Effector memory CD4-positive, alpha-beta T cell (primary cell): ENCODE data around the gene CEPT1.
"Not testable (repeated sequence)": the region's sequence is repeated elsewhere in the genome, so short reads cannot be mapped to it uniquely, and the experiment has no call there.

Experiments
- DNase-seq, 3 donors: peaks; one replicate each; pipeline ENCODE4 v3.0.0-alpha.2; 2020
- H3K27ac ChIP-seq: 2 replicates; pipeline ENCODE4 v1.7.0; 2013; ENCODE audit warnings: mild to moderate bottlenecking, low read length, moderate library complexity; ENCODE audit not compliant: insufficient read depth, poor library complexity, severe bottlenecking
- H3K27me3 ChIP-seq: replicated peaks from 2 replicates; pipeline ENCODE4 v1.7.0; 2013; ENCODE audit warnings: mild to moderate bottlenecking, low read length; ENCODE audit not compliant: insufficient read depth, control insufficient read depth, poor library complexity, severe bottlenecking
- H3K36me3 ChIP-seq: 2 replicates; pipeline ENCODE4 v1.7.0; 2013; ENCODE audit warnings: mild to moderate bottlenecking, low read length, moderate library complexity; ENCODE audit not compliant: control insufficient read depth, insufficient read depth
- H3K4me1 ChIP-seq: 2 replicates; pipeline ENCODE4 v1.7.0; 2013; ENCODE audit warnings: low read length, mild to moderate bottlenecking; ENCODE audit not compliant: control insufficient read depth, insufficient read depth, poor library complexity, severe bottlenecking
- H3K4me3 ChIP-seq: 2 replicates; pipeline ENCODE4 v1.7.0; 2013; ENCODE audit warnings: low read length, low read depth, mild to moderate bottlenecking; ENCODE audit not compliant: insufficient read depth, poor library complexity, severe bottlenecking
- H3K9me3 ChIP-seq: 2 replicates; pipeline ENCODE4 v1.7.0; 2013; ENCODE audit warnings: mild to moderate bottlenecking, low read length, moderate library complexity; ENCODE audit not compliant: control insufficient read depth

Gene CEPT1

GRCh38 chr1:111205714-111206050 lies 65.7 kb downstream of the CEPT1 start:
- H3K36me3 ChIP-seq: no peaks in the 10 kb centered on the region
- DNase-seq: no peak
- no peak overlapping the region for H3K27ac ChIP-seq
- no peaks in the 10 kb centered on the region for H3K9me3 ChIP-seq
- no peak overlapping the region for H3K4me3 ChIP-seq
- no peaks in the 10 kb centered on the region for H3K27me3 ChIP-seq
- H3K4me1 ChIP-seq: peaks cover 39% of the 10 kb centered on the region

DNA sequence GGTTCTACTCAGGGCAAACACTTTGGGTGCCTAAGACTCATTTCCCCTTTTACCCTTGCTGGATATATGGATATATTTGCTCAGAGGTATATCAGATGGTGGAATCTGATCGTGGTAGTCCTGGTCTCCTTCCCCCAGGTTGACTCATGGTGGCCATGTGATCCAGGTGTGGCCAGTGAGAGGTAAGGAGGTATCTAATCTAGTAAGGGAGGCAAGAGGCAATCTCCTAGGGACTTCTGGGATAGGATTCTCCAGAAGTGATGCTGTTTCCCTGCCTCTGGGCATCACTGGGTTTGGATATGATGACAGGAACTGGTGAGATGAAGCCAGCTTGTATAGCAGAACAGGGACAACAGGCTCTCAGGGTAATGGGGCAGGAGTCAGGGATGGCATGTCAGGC lies 68.9 kb downstream of the CEPT1 start:
- H3K27me3 ChIP-seq: no peaks in the 10 kb centered on the region
- H3K4me1 ChIP-seq: peaks cover 14% of the 10 kb centered on the region
- no peaks in the 10 kb centered on the region for H3K9me3 ChIP-seq
- H3K27ac ChIP-seq: no peak overlapping the region
- no peak overlapping the region for H3K4me3 ChIP-seq
- DNase-seq: no peak
- no peaks in the 10 kb centered on the region for H3K36me3 ChIP-seq

DNA sequence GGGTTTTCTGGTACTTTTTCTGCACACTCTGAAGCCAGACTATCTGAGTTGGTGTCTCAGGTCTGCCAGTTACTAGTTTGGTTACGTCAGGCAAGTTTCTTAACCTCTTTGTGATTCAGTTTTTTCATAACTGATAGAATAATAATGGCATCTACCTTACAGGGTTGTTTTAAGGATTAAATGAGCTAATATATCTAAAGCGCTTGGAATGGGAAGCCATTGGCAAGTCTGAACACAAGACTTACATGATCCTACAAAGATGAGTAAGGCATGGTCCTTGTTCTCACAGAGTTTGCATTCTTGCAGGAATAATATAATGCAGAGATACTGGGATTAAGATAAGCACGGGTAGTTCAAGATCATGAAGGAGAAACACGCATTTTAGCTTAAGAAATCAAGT lies 69.6 kb downstream of the CEPT1 start:
- H3K36me3 ChIP-seq: no peaks in the 10 kb centered on the region
- H3K9me3 ChIP-seq: no peaks in the 10 kb centered on the region
- no peaks in the 10 kb centered on the region for H3K27me3 ChIP-seq
- H3K4me1 ChIP-seq: peaks cover 14% of the 10 kb centered on the region
- no peak overlapping the region for H3K4me3 ChIP-seq
- no peak for DNase-seq
- H3K27ac ChIP-seq: no peak overlapping the region

- no peak overlapping the region for H3K4me3 ChIP-seq
- H3K27me3 ChIP-seq: no peaks in the 10 kb centered on the region
- no peak overlapping the region for H3K27ac ChIP-seq
- no peaks in the 10 kb centered on the region for H3K36me3 ChIP-seq
- DNase-seq: no peak
- H3K4me1 ChIP-seq: peaks cover 29% of the 10 kb centered on the region
- H3K9me3 ChIP-seq: no peaks in the 10 kb centered on the region
Measured at GRCh38 chr1:111211921-111212320, 71.9 kb downstream of the CEPT1 start.

DNA sequence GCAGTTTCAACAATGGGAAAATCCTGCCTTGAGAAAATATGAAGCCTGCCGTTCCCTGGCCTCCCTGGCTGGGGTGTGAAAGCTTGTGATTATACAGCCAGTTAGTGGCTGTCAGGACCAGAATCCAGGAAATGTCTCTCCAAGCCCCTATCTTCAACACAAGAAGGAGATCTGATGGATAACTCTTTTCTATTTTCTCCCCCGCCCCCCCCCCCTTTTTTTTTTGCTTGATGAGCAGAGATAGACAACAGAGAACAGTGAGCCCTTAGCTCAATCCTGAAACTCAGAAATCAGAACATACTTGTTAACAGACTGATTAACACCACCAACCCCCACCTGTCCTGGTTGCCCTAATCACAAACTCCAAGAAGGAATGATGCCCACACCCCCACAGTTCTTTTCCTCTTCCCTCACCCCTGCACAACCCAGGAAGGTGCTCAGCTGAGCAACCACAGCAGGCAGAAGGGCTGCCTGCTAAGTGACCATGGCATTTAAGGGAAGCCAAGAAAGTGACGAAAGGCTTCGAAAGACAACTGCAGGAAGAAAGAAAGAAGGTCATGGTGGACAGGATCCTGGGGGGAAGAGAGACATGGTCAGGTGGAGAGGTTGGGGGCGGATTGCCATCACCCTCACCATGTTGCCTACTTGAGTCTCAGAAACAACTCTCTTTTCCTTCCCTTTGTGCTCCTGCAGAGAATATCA lies 72.8 kb downstream of the CEPT1 start:
- Histone ChIP-seq H3K4me3 (no peak overlapping the region), H3K9me3 (no peaks in the 10 kb centered on the region), H3K27me3 (no peaks in the 10 kb centered on the region), H3K4me1 (peaks cover 36% of the 10 kb centered on the region), H3K27ac (no peak overlapping the region), H3K36me3 (no peaks in the 10 kb centered on the region)
- DNase-seq: no peak

GRCh38 chr1:111213412-111213811 lies 73.4 kb downstream of the CEPT1 start:
- H3K4me1 ChIP-seq: peaks cover 39% of the 10 kb centered on the region

GRCh38 chr1:111214074-111214801 lies 74.2 kb downstream of the CEPT1 start:
- Histone ChIP-seq H3K9me3 (no peaks in the 10 kb centered on the region), H3K4me3 (peak overlapping the region; percentile 22), H3K27me3 (no peaks in the 10 kb centered on the region), H3K27ac (peak overlapping the region; percentile 72), H3K4me1 (peaks cover 47% of the 10 kb centered on the region), H3K36me3 (no peaks in the 10 kb centered on the region)
- no peak for DNase-seq

More at GRCh38 chr1:111213412-111213811, 73.4 kb downstream of the CEPT1 start:
- Histone ChIP-seq H3K27me3 (no peaks in the 10 kb centered on the region), H3K4me3 (no peak overlapping the region), H3K36me3 (no peaks in the 10 kb centered on the region), H3K9me3 (no peaks in the 10 kb centered on the region), H3K27ac (peak overlapping the region; percentile 72)
- no peak for DNase-seq

DNA sequence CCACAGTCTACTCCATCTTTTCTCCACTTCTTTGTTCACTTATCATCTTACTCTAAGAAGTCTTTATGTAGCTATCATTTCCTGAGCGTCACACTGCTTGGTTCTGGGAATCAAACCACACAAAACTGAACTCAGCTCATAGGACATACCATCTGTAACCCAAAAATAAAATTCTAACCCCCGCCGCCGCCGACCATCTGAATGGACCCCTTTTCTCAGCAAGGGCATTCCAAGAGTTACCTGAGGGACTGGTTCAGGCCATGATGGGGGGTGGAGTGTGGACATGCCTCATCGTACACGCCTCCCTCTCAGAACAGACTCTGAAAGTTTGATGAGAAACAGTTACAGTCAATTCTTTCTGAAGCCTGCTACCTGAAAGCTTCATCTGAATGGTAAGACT lies 74.9 kb downstream of the CEPT1 start:
- Histone ChIP-seq H3K27me3 (no peaks in the 10 kb centered on the region), H3K36me3 (no peaks in the 10 kb centered on the region), H3K9me3 (no peaks in the 10 kb centered on the region), H3K4me3 (no peak overlapping the region), H3K4me1 (peaks cover 53% of the 10 kb centered on the region), H3K27ac (peak overlapping the region; percentile 72)
- DNase-seq: peak in 1 of 3 donors; percentile 24

DNA sequence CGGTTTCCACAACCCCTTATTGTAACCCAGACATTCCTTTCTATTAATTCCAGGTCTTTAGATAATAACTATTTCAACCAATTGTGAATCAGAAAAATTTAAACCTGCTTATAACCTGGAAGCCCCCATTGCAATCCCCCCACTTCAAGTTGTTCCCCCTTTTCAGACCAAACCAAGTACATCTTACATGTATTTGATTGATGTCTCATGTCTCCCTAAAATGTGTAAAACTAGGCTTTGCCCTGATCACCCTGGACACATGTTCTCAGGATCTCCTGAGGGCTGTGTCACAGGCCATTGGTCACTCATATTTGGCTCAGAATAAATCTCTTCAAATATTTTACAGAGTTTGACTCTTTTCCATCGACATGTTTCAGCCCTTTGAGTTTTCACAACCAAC lies 75.3 kb downstream of the CEPT1 start:
- not testable (repeated sequence) for DNase-seq
- peaks cover 57% of the 10 kb centered on the region for H3K4me1 ChIP-seq

GRCh38 chr1:111216751-111217150 lies 76.7 kb downstream of the CEPT1 start:
- no peak for DNase-seq
- Histone ChIP-seq H3K4me1 (peaks cover 72% of the 10 kb centered on the region), H3K36me3 (no peaks in the 10 kb centered on the region)

More for the DNA sequence above, 75.3 kb downstream of the CEPT1 start:
- peak overlapping the region; percentile 72 for H3K27ac ChIP-seq
- H3K36me3 ChIP-seq, H3K27me3 ChIP-seq, H3K9me3 ChIP-seq: not testable (repeated sequence)
- H3K4me3 ChIP-seq: peak overlapping the region; percentile 6

More at GRCh38 chr1:111216751-111217150, 76.7 kb downstream of the CEPT1 start:
- Histone ChIP-seq H3K27ac (peak overlapping the region; percentile 72), H3K9me3 (no peaks in the 10 kb centered on the region), H3K4me3 (no peak overlapping the region), H3K27me3 (no peaks in the 10 kb centered on the region)
